ENCODE data around the gene GATA6.

GRCh38 chr18:22179631-22180030 lies 10.2 kb downstream of the GATA6 start:
- TF ChIP-seq CTCF (IDR thresholded peaks at IDR 0.05): no peak
- no peak for TF ChIP-seq POLR2A (IDR thresholded peaks at IDR 0.05)

Measured in body of pancreas (tissue), 4 donors.